HG02623 (cell line): ENCODE data around the gene NPM3.

Experiments used
- ATAC-seq: cut with Tn5 transposase; IDR thresholded peaks from one replicate; pipeline ENCODE4 v1.9.1; 2021; ENCODE audit warnings: moderate library complexity; ENCODE audit not compliant: unreplicated experiment

The NPM3 gene

GRCh38 chr10:101775273-101776160 lies 7.7 kb downstream of the NPM3 start, which contains the start of gene FGF8:
Gene FGF8, minus strand, starts transcription at chr10:101776114. Its CDS starts 214 bp downstream, at chr10:101775900.
- no peak for ATAC-seq

- no peak for ATAC-seq
These were observed 8.5 kb downstream of the NPM3 start for GRCh38 chr10:101774589-101775272.

- ATAC-seq: no peak
These were observed 9.2 kb downstream of the NPM3 start for GRCh38 chr10:101773923-101774588.

- no peak for ATAC-seq
These were observed 10.1 kb downstream of the NPM3 start for GRCh38 chr10:101772895-101773761.

- ATAC-seq: no peak
These were observed 11.0 kb downstream of the NPM3 start for GRCh38 chr10:101772017-101772894.

- ATAC-seq: no peak
These were observed 11.9 kb downstream of the NPM3 start for GRCh38 chr10:101771380-101771779.

- no peak for ATAC-seq
These were observed 12.7 kb downstream of the NPM3 start for GRCh38 chr10:101770331-101771215.

GRCh38 chr10:101769541-101770180 lies 13.6 kb downstream of the NPM3 start:
- no peak for ATAC-seq

- ATAC-seq: no peak
These were observed 14.5 kb downstream of the NPM3 start for GRCh38 chr10:101768791-101769170.

GRCh38 chr10:101767966-101768790 lies 15.1 kb downstream of the NPM3 start:
- ATAC-seq: no peak

GRCh38 chr10:101767600-101767945 lies 15.7 kb downstream of the NPM3 start:
- ATAC-seq: no peak

- ATAC-seq: no peak
These were observed 16.3 kb downstream of the NPM3 start for GRCh38 chr10:101766753-101767599.

- no peak for ATAC-seq
These were observed 16.9 kb downstream of the NPM3 start for GRCh38 chr10:101766306-101766705.

- no peak for ATAC-seq
These were observed 20.0 kb downstream of the NPM3 start for GRCh38 chr10:101763141-101763846.

GRCh38 chr10:101762736-101763135 lies 20.5 kb downstream of the NPM3 start:
- no peak for ATAC-seq

- ATAC-seq: no peak
These were observed 22.0 kb downstream of the NPM3 start for GRCh38 chr10:101761226-101761625.
